A549 (cell line): ENCODE data around the gene VTA1. TPM values are rescaled to one million over a fixed set of nuclear protein-coding genes. Genes with fewer than 3 reads are reported as not detected.

Experiments used
- ATAC-seq, 2 experiments: fragments of 200-7000 bp in 1 of 2; fragments of >200 bp in 1 of 2; cut with Nextera tagmentation in 1 of 2; cut with Tn5 transposase in 1 of 2; 3 replicates each; pipeline versions ENCODE4 v1.8.0 to v1.9.1; 2018 to 2020; ENCODE audit warnings: mild to moderate bottlenecking in 1 of 2, moderate library complexity in 1 of 2
- CTCF ChIA-PET: fragments of 300-600 bp; sonication (Branson Sonifier 250); formaldehyde crosslinking; extraction: SDS; loops from one replicate; lab custom pipeline; 2021; ENCODE audit warnings: antibody characterized with exemption, inconsistent platforms; lab: Yijun Ruan, JAX
- POLR2A ChIA-PET: fragments of 350-600 bp; formaldehyde crosslinking; extraction: SDS; loops from one replicate; lab custom pipeline; 2021; ENCODE audit warnings: antibody characterized with exemption, inconsistent platforms; lab: Yijun Ruan, JAX
- DNase-seq, 2 experiments: peaks; one replicate each; pipeline versions ENCODE4 v3.0.0 to v3.0.0-alpha.2; 2011 to 2016; ENCODE audit warnings: low read depth in 1 of 2, low spot score in 1 of 2
- FAIRE-seq: peaks from 2 replicates; lab custom pipeline; 2011; peaks lifted over from hg19 to GRCh38; lab: Jason Lieb, UNC
- H3K27ac ChIP-seq, 2 experiments: fragments of >200 bp; sonication (Bioruptor Twin); formaldehyde crosslinking; 3 replicates each; pipeline ENCODE4 v1.5.1; 2016 to 2017
- H3K4me1 ChIP-seq: fragments of >200 bp; sonication (Bioruptor Twin); formaldehyde crosslinking; 3 replicates; pipeline ENCODE4 v1.6.1; 2016
- H3K4me2 ChIP-seq: fragments of >200 bp; sonication (Bioruptor Twin); formaldehyde crosslinking; 3 replicates; pipeline ENCODE4 v1.6.1; 2016
- H3K4me3 ChIP-seq: fragments of >200 bp; sonication (Bioruptor Twin); formaldehyde crosslinking; 3 replicates; pipeline ENCODE4 v1.5.1; 2016
- H3K9me3 ChIP-seq: fragments of >200 bp; sonication (Bioruptor Twin); formaldehyde crosslinking; 3 replicates; pipeline ENCODE4 v1.6.1; 2016
- CHD4 ChIP-seq: fragments of 200-600 bp; sonication (generic); IDR thresholded peaks from 2 replicates; pipeline ENCODE4 v1.6.1; 2016; ENCODE audit warnings: antibody characterized with exemption, mild to moderate bottlenecking, borderline replicate concordance
- HMGXB4 ChIP-seq: fragments of 250-450 bp; sonication (Bioruptor Pico); IDR thresholded peaks from 2 replicates; pipeline ENCODE4 v1.5.0; 2021; ENCODE audit warnings: mild to moderate bottlenecking, moderate library complexity, borderline replicate concordance
- HOXA7 ChIP-seq: fragments of 250-450 bp; sonication (Bioruptor Pico); IDR thresholded peaks from 2 replicates; pipeline ENCODE4 v1.5.0; 2020; ENCODE audit warnings: mild to moderate bottlenecking, moderate library complexity
- KDM5A ChIP-seq: fragments of 200-600 bp; sonication (generic); IDR thresholded peaks from 2 replicates; pipeline ENCODE4 v1.6.1; 2016; ENCODE audit warnings: antibody characterized with exemption, mild to moderate bottlenecking
- MAZ ChIP-seq: fragments of 150-350 bp; IDR thresholded peaks from 2 replicates; pipeline ENCODE4 v1.6.1; 2014; ENCODE audit warnings: antibody characterized with exemption, low read depth, low read length, borderline replicate concordance
- NPAS2 ChIP-seq: fragments of 250-450 bp; sonication (Bioruptor Pico); IDR thresholded peaks from 2 replicates; pipeline ENCODE4 v1.8.0; 2022; ENCODE audit warnings: mild to moderate bottlenecking, moderate library complexity, borderline replicate concordance
- PBX3 ChIP-seq: IDR thresholded peaks from 2 replicates; pipeline ENCODE4 v1.6.1; 2012
- PHF8 ChIP-seq: fragments of 200-600 bp; sonication (generic); IDR thresholded peaks from 2 replicates; pipeline ENCODE4 v1.6.1; 2016; ENCODE audit warnings: low read depth, mild to moderate bottlenecking, antibody characterized with exemption, moderate library complexity, borderline replicate concordance
- RAD21 ChIP-seq, 2 experiments: fragments of >200 bp in 1 of 2; sonication (Bioruptor Twin) in 1 of 2; formaldehyde crosslinking in 1 of 2; IDR thresholded peaks in 1 of 2; conservative IDR thresholded peaks in 1 of 2; 2 replicates in 1 of 2; 3 replicates in 1 of 2; pipeline ENCODE4 v1.6.1; 2012 to 2018; ENCODE audit warnings: inconsistent platforms in 1 of 2
- RARB ChIP-seq: fragments of 250-450 bp; sonication (Bioruptor Pico); IDR thresholded peaks from 2 replicates; pipeline ENCODE4 v1.8.0; 2021; ENCODE audit warnings: mild to moderate bottlenecking, moderate library complexity
- RCOR1 ChIP-seq: fragments of 150-350 bp; IDR thresholded peaks from 2 replicates; pipeline ENCODE4 v1.6.1; 2014; ENCODE audit warnings: antibody characterized with exemption, low read length, low read depth
- SREBF2 ChIP-seq: fragments of 450-650 bp; IDR thresholded peaks from 2 replicates; pipeline ENCODE4 v1.6.1; 2014; ENCODE audit warnings: mild to moderate bottlenecking, moderate library complexity
- ZC3H11A ChIP-seq: fragments of 450-650 bp; IDR thresholded peaks from 2 replicates; pipeline ENCODE4 v1.6.1; 2014; ENCODE audit warnings: antibody characterized with exemption, mild to moderate bottlenecking
- WGBS: methylation state at CpG from one replicate; pipeline ENCODE4 v1.1.6; 2017; ENCODE audit errors: missing lambda C conversion rate; 5-methylcytosine and 5-hydroxymethylcytosine counted together
- polyA plus RNA-seq, 4 experiments: library from polyadenylated mRNA; depleted of rRNA in 3 of 4; stranded (reverse); fragments of >200 nt; fragmentation: RNase III in 1 of 4; extraction: RNeasy Plus Mini Kit Qiagen cat#74134 plus additional on column Dnase treatment in 1 of 4; gene quantifications; 2 replicates in 3 of 4; 3 replicates in 1 of 4; pipeline ENCODE4 v1.2.3, GENCODE V29; 2011 to 2017
- TF ChIP-seq, protein P1 (sequence below): fragments of 450-650 bp; IDR thresholded peaks from 2 replicates; pipeline ENCODE4 v1.6.1; 2014; ENCODE audit warnings: antibody characterized with exemption
- TF ChIP-seq, protein P2 (sequence below): IDR thresholded peaks from 2 replicates; pipeline ENCODE4 v1.6.1; 2012; ENCODE audit warnings: low read depth, borderline replicate concordance

The VTA1 gene
- polyA plus RNA-seq, 2 of the 4 experiments (the other 2 are of a cell fraction) = 44.3 to 88.0 TPM

- POLR2A ChIA-PET = no interaction called here
- H3K4me2 ChIP-seq = no peak overlapping the region
- TF ChIP-seq SREBF2 (no peak), RAD21 (conservative IDR thresholded peaks at IDR 0.05 in 1 of 2, IDR thresholded peaks at IDR 0.05 in 1 of 2) (no peak), PHF8 (no peak)
- TF ChIP-seq, protein P1, sequence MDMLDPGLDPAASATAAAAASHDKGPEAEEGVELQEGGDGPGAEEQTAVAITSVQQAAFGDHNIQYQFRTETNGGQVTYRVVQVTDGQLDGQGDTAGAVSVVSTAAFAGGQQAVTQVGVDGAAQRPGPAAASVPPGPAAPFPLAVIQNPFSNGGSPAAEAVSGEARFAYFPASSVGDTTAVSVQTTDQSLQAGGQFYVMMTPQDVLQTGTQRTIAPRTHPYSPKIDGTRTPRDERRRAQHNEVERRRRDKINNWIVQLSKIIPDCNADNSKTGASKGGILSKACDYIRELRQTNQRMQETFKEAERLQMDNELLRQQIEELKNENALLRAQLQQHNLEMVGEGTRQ = no peak
- H3K4me1 ChIP-seq = peaks cover 6% of the 10 kb centered on the region; the same call in 2 of the 3 replicates
- FAIRE-seq = no peak
- H3K4me3 ChIP-seq = no peak overlapping the region
- WGBS = 63% methylated on average over 2 of the region's 2 CpGs
- CTCF ChIA-PET = no interaction called here
- no peaks in the 10 kb centered on the region for H3K9me3 ChIP-seq
- DNase-seq = no peak
- H3K27ac ChIP-seq = no peak overlapping the region
- no peak for ATAC-seq
These were observed 108.7 kb downstream of the VTA1 start for GRCh38 chr6:142255785-142256184.

DNA sequence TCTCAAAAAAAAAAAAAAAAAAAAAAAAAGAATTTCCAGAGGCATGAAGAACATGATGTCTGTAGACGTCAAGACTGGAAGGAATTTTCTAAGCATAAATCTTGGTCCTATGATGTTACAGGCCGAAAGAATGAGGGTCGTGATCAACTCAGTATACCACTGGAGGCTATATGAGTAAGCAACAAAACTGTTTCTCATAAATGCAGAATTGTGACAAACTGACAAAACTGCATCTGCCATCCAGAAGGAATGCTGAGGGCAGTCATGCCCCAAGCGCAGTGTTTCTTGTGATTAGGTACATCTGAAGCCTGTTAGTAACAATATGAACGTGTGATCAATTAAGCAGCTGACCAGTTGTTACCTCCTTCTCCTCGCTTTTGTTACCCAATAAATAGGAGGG lies 111.2 kb downstream of the VTA1 start:
- no peak for ATAC-seq
- 90% methylated on average over 6 of the region's 6 CpGs for WGBS
- TF ChIP-seq HMGXB4 (CRISPR knock-in tag) = no peak
- TF ChIP-seq, all 56 proteins: peak for 0
- Histone ChIP-seq H3K27ac (no peak overlapping the region), H3K9me3 (no peaks in the 10 kb centered on the region), H3K4me2 (no peak overlapping the region), H3K4me1 (peaks cover 6% of the 10 kb centered on the region; the same call in 2 of the 3 replicates), H3K4me3 (no peak overlapping the region)
- DNase-seq = no peak
- POLR2A ChIA-PET = no interaction called here
- no peak for FAIRE-seq
- CTCF ChIA-PET = no interaction called here

- H3K27ac ChIP-seq = no peak overlapping the region
- TF ChIP-seq SREBF2 (no peak), HOXA7 (CRISPR knock-in tag) (no peak), ZC3H11A (no peak)
- TF ChIP-seq, protein P2, sequence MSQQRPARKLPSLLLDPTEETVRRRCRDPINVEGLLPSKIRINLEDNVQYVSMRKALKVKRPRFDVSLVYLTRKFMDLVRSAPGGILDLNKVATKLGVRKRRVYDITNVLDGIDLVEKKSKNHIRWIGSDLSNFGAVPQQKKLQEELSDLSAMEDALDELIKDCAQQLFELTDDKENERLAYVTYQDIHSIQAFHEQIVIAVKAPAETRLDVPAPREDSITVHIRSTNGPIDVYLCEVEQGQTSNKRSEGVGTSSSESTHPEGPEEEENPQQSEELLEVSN = no peak
- POLR2A ChIA-PET = no interaction called here
- no peaks in the 10 kb centered on the region for H3K9me3 ChIP-seq
- FAIRE-seq (no peak), DNase-seq (no peak), ATAC-seq (no peak)
- no peak overlapping the region for H3K4me2 ChIP-seq
- H3K4me1 ChIP-seq = peaks cover 6% of the 10 kb centered on the region; the same call in 2 of the 3 replicates
- H3K4me3 ChIP-seq = no peak overlapping the region
- CTCF ChIA-PET = no interaction called here
- 94% methylated on average over 8 of the region's 8 CpGs for WGBS
These were observed 111.7 kb downstream of the VTA1 start for GRCh38 chr6:142258757-142259156.

GRCh38 chr6:142260748-142261147 lies 113.7 kb downstream of the VTA1 start:
- 69% methylated on average over 3 of the region's 3 CpGs for WGBS
- H3K4me2 ChIP-seq = no peak overlapping the region
- ATAC-seq = no peak
- no peaks in the 10 kb centered on the region for H3K9me3 ChIP-seq
- no peak overlapping the region for H3K27ac ChIP-seq
- CTCF ChIA-PET = no interaction called here
- DNase-seq = no peak
- H3K4me1 ChIP-seq = peaks cover 6% of the 10 kb centered on the region; the same call in 2 of the 3 replicates
- no peak overlapping the region for H3K4me3 ChIP-seq
- no peak for FAIRE-seq
- POLR2A ChIA-PET = no interaction called here
- TF ChIP-seq, protein P1 = no peak
- TF ChIP-seq NPAS2 (no peak), RARB (CRISPR knock-in tag) (no peak), HMGXB4 (CRISPR knock-in tag) (no peak), HOXA7 (CRISPR knock-in tag) (no peak), KDM5A (no peak), MAZ (no peak), PBX3 (no peak), RCOR1 (no peak), CHD4 (no peak)
